Raji (cell line): Measurements from ENCODE around the gene TEP1.

ENCODE experiments used
- POLR2A ChIP-seq: IDR thresholded peaks from 2 replicates; pipeline ENCODE4 v1.6.1; 2011; ENCODE audit warnings: low read depth, low read length, control low read depth; ENCODE audit not compliant: insufficient read depth

Gene TEP1

GRCh38 chr14:20416223-20416622 lies 2.9 kb upstream of the TEP1 start:
- TF ChIP-seq POLR2A, result no peak

- TF ChIP-seq POLR2A, result no peak
Measured at GRCh38 chr14:20415782-20416206, 2.5 kb upstream of the TEP1 start.

GRCh38 chr14:20413744-20414082 lies 412 bp upstream of the TEP1 start:
- TF ChIP-seq POLR2A, result no peak

GRCh38 chr14:20412411-20412810 lies 890 bp downstream of the TEP1 start:
- TF ChIP-seq POLR2A, result no peak

- TF ChIP-seq POLR2A, result no peak
Measured at GRCh38 chr14:20409226-20409625, 4.1 kb downstream of the TEP1 start.

GRCh38 chr14:20403521-20403920 lies 9.8 kb downstream of the TEP1 start:
- TF ChIP-seq POLR2A, result no peak

GRCh38 chr14:20400965-20401593 lies 12.2 kb downstream of the TEP1 start:
- TF ChIP-seq POLR2A, result no peak

- no peak for TF ChIP-seq POLR2A
Measured at GRCh38 chr14:20400589-20400964, 12.7 kb downstream of the TEP1 start.

GRCh38 chr14:20397511-20397910 lies 15.8 kb downstream of the TEP1 start:
- TF ChIP-seq POLR2A, result no peak

- TF ChIP-seq POLR2A, result no peak
Measured at GRCh38 chr14:20391505-20391904, 21.8 kb downstream of the TEP1 start.

- TF ChIP-seq POLR2A, result no peak
Measured at GRCh38 chr14:20388159-20388558, 25.1 kb downstream of the TEP1 start.

GRCh38 chr14:20387576-20387975 lies 25.7 kb downstream of the TEP1 start:
- no peak for TF ChIP-seq POLR2A

GRCh38 chr14:20386276-20386855 lies 26.9 kb downstream of the TEP1 start:
- TF ChIP-seq POLR2A, result no peak

GRCh38 chr14:20384886-20385285 lies 28.4 kb downstream of the TEP1 start:
- no peak for TF ChIP-seq POLR2A

- no peak for TF ChIP-seq POLR2A
Measured at GRCh38 chr14:20384321-20384720, 29.0 kb downstream of the TEP1 start.

GRCh38 chr14:20383636-20384035 lies 29.7 kb downstream of the TEP1 start:
- no peak for TF ChIP-seq POLR2A

GRCh38 chr14:20383032-20383431 lies 30.3 kb downstream of the TEP1 start:
- no peak for TF ChIP-seq POLR2A
